ENCODE measurements around the gene DIAPH3. TPM values are rescaled to one million over a fixed set of nuclear protein-coding genes. Genes with fewer than 3 reads are reported as not detected.

The DIAPH3 gene
- total and polyA plus RNA-seq, 2 donors (not counting 1 experiment from before 2014, with no cell fraction given), result 0.03 to 0.10 TPM

- H3K9ac ChIP-seq (ENCODE audit: low read length), result no peak overlapping the region
- H3K4me3 Mint-ChIP-seq, result no peak overlapping the region
- no peaks in the 10 kb centered on the region for H3K9me3 ChIP-seq (ENCODE audit: control extremely low read depth in 1 of 3, control insufficient read depth in 2 of 3, insufficient read depth in 1 of 3, low read length in 2 of 3)
- H3K27ac Mint-ChIP-seq, result no peak overlapping the region
- H4K20me1 ChIP-seq (ENCODE audit: control insufficient read depth, insufficient read depth, low read length, poor library complexity, severe bottlenecking), result no peaks in the 10 kb centered on the region
- no peak overlapping the region for H3K4me3 ChIP-seq (ENCODE audit: control extremely low read depth in 1 of 5, extremely low read depth in 1 of 5, insufficient read depth in 1 of 5, low read depth in 2 of 5, low read length in 4 of 5)
- H3K27ac ChIP-seq (ENCODE audit: low read length in 2 of 2), result no peak overlapping the region
- intact Hi-C loops (cut with micrococcal nuclease), result no loop called here
- no peaks in the 10 kb centered on the region for H3K27me3 ChIP-seq (replicated peaks in 1 of 4; ENCODE audit: control extremely low read depth in 1 of 4, control insufficient read depth in 3 of 4, insufficient read depth in 4 of 4, low read length in 3 of 4)
- H3K79me2 ChIP-seq (ENCODE audit: control insufficient read depth, insufficient read depth, low read length), result no peaks in the 10 kb centered on the region
- no peaks in the 10 kb centered on the region for H3K27me3 Mint-ChIP-seq
- ATAC-seq (ENCODE audit: low read depth), result no peak
- DNase-seq, result no peak
- no peak overlapping the region for H3K4me2 ChIP-seq (replicated peaks; ENCODE audit: low read depth, low read length, poor library complexity, severe bottlenecking)
- no peaks in the 10 kb centered on the region for H3K4me1 ChIP-seq (ENCODE audit: control insufficient read depth in 2 of 2, insufficient read depth in 2 of 2, low read length in 2 of 2)
- ChIA-PET POLR2A (no interaction called here), CTCF (no interaction called here)
- H3K36me3 ChIP-seq (replicated peaks in 1 of 2; ENCODE audit: control extremely low read depth in 1 of 2, control insufficient read depth in 1 of 2, extremely low read depth in 1 of 2, insufficient read depth in 2 of 2, low read length in 1 of 2), result no peaks in the 10 kb centered on the region
- no peak overlapping the region for H2AFZ ChIP-seq (ENCODE audit: insufficient read depth, low read depth, low read length, poor library complexity, severe bottlenecking)
- no peaks in the 10 kb centered on the region for H3K9me3 Mint-ChIP-seq (ENCODE audit: insufficient read depth)
- H3K4me1 Mint-ChIP-seq, result no peaks in the 10 kb centered on the region
- TF ChIP-seq EZH2 (IDR thresholded peaks at IDR 0.05; ENCODE audit: borderline replicate concordance, insufficient read depth, low read depth, low read length, poor library complexity, severe bottlenecking), result no peak
- no peak for TF ChIP-seq CTCF (IDR thresholded peaks at IDR 0.05)
- no CpG with 5 or more reads among the region's 2 CpGs for WGBS (ENCODE audit: insufficient coverage)
Observed at GRCh38 chr13:59835569-59835968, 328.2 kb downstream of the DIAPH3 start.

- DNase-seq, result no peak
- no peaks in the 10 kb centered on the region for H4K20me1 ChIP-seq (ENCODE audit: control insufficient read depth, insufficient read depth, low read length, poor library complexity, severe bottlenecking)
- H3K4me3 Mint-ChIP-seq, result no peak overlapping the region
- no peak for ATAC-seq (ENCODE audit: low read depth)
- POLR2A ChIA-PET, result no interaction called here
- H3K9me3 ChIP-seq (ENCODE audit: control extremely low read depth in 1 of 3, control insufficient read depth in 2 of 3, insufficient read depth in 1 of 3, low read length in 2 of 3), result no peaks in the 10 kb centered on the region
- no peaks in the 10 kb centered on the region for H3K4me1 Mint-ChIP-seq
- no peak overlapping the region for H3K4me2 ChIP-seq (replicated peaks; ENCODE audit: low read depth, low read length, poor library complexity, severe bottlenecking)
- H3K4me1 ChIP-seq (ENCODE audit: control insufficient read depth in 2 of 2, insufficient read depth in 2 of 2, low read length in 2 of 2), result no peaks in the 10 kb centered on the region
- no peak overlapping the region for H3K27ac Mint-ChIP-seq
- H3K27me3 ChIP-seq (replicated peaks in 1 of 4; ENCODE audit: control extremely low read depth in 1 of 4, control insufficient read depth in 3 of 4, insufficient read depth in 4 of 4, low read length in 3 of 4), result no peaks in the 10 kb centered on the region
- H3K27ac ChIP-seq (ENCODE audit: low read length in 2 of 2), result no peak overlapping the region
- H3K9ac ChIP-seq (ENCODE audit: low read length), result no peak overlapping the region
- no peaks in the 10 kb centered on the region for H3K9me3 Mint-ChIP-seq (ENCODE audit: insufficient read depth)
- CTCF ChIA-PET, result no interaction called here
- no peak overlapping the region for H2AFZ ChIP-seq (ENCODE audit: insufficient read depth, low read depth, low read length, poor library complexity, severe bottlenecking)
- intact Hi-C loops (cut with micrococcal nuclease), result no loop called here
- no peaks in the 10 kb centered on the region for H3K79me2 ChIP-seq (ENCODE audit: control insufficient read depth, insufficient read depth, low read length)
- H3K4me3 ChIP-seq (ENCODE audit: control extremely low read depth in 1 of 5, extremely low read depth in 1 of 5, insufficient read depth in 1 of 5, low read depth in 2 of 5, low read length in 4 of 5), result no peak overlapping the region
- TF ChIP-seq EZH2 (IDR thresholded peaks at IDR 0.05; ENCODE audit: borderline replicate concordance, insufficient read depth, low read depth, low read length, poor library complexity, severe bottlenecking) (no peak), CTCF (IDR thresholded peaks at IDR 0.05) (no peak)
- H3K27me3 Mint-ChIP-seq, result no peaks in the 10 kb centered on the region
- H3K36me3 ChIP-seq (replicated peaks in 1 of 2; ENCODE audit: control extremely low read depth in 1 of 2, control insufficient read depth in 1 of 2, extremely low read depth in 1 of 2, insufficient read depth in 2 of 2, low read length in 1 of 2), result no peaks in the 10 kb centered on the region
Observed at GRCh38 chr13:59834801-59835200, 328.9 kb downstream of the DIAPH3 start.
